Activated T-helper 1 cell treated with anti-CD3 and anti-CD28 coated beads, Interleukin-2, amount 50 U/mL, for 16 hours (primary cell): ENCODE results near the gene SLX4IP.

ENCODE experiments used
- DNase-seq, 2 donors: peaks; one replicate each; pipeline ENCODE4 v3.0.0-alpha.2; 2020; ENCODE audit warnings: low read depth in 1 of 2, low spot score in 1 of 2

SLX4IP gene

GRCh38 chr20:10659651-10660601 lies 224.8 kb downstream of the SLX4IP start:
- DNase-seq, result no peak

DNA sequence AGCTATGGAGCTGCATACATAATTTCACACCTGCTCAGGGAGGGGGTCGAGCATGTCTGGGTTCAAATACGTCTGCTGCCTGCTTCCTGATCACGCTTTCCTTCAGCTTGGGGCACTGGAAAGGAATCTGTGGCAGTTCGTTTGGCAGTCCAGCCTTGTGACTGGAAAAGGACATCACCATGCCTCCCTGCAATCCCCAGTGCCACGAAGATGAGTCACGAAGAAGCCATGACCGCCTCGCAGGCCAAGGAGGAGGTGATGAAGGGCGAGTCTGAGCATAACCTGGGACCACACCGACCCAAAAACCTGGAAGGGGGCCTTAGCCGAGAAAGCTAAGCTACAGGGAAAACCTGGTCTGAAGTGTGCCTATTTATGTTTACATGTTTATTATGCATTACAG lies 225.6 kb downstream of the SLX4IP start:
- DNase-seq, result no peak

- DNase-seq, result no peak
Measured at GRCh38 chr20:10661261-10661660, 226.2 kb downstream of the SLX4IP start.

- DNase-seq, result no peak
Measured at GRCh38 chr20:10662151-10662550, 227.0 kb downstream of the SLX4IP start.

- DNase-seq, result no peak
Measured at GRCh38 chr20:10662661-10663458, 227.8 kb downstream of the SLX4IP start.

GRCh38 chr20:10663756-10664155 lies 228.7 kb downstream of the SLX4IP start:
- no peak for DNase-seq

DNA sequence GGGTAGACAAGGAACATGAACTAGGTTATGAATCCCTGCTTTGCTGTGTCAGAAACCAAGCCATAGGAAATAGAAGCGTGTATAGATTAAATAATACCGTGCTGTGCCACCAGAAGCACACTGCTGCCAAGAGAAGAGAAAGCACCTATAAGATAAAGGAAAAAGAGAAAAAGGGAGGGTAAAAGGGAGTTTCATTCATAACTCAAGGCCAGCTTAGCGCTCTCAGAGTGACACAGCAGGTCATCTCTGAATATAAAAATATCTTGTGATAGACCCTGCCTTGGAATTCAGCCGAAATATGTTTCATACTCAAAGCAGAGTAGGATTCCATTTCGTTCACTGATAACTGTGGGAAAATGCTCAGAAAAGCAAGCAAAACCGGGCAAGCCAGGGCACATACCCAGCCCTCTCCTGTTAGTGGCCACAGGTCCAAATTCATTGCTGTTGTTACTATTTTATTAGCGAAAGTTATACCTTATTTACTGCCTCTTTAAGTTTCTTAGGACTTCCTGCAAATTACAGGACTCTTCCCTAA lies 230.0 kb downstream of the SLX4IP start:
- DNase-seq, result no peak

- DNase-seq, result no peak
Measured at GRCh38 chr20:10665791-10666190, 230.7 kb downstream of the SLX4IP start.

GRCh38 chr20:10666221-10667076 lies 231.3 kb downstream of the SLX4IP start:
- DNase-seq, result no peak

- no peak for DNase-seq
Measured at GRCh38 chr20:10667077-10667401, 231.9 kb downstream of the SLX4IP start.

- DNase-seq, result no peak
Measured at GRCh38 chr20:10667560-10668167, 232.6 kb downstream of the SLX4IP start.

DNA sequence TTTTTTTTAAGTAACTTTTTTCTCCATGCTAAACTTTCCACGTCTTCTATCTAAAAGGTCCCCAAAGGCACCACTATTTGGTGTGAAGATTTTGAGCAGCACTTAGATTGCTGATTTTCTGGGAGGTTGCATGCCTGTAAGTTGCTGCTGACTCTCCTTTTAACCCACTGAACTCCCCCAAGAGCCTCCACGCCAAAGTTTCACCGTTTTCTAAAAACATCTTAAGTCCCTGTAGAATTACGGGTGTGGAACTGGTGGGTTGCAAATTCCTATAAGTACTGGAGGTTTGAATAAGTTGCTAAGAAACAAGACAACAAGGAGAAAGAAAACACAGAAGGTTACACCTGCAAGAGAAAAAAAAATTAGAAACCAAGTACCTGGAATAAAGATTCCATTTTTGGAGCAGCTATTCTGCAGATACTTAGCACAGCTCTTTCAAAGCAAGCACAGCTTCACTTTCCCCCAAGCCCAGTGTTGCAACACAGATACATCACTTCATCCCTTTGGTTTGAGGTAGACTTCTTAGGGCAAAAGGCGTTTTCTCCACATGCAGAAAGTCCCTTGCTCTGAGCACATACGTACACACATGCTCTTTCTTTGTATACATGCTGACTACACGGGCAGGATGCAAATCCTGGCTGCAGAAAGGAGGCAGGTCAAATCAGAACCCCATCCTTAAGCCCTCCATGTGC lies 233.7 kb downstream of the SLX4IP start:
- no peak for DNase-seq

GRCh38 chr20:10669843-10670446 lies 234.8 kb downstream of the SLX4IP start:
- DNase-seq, result no peak

- DNase-seq, result no peak
Measured at GRCh38 chr20:10670501-10671220, 235.6 kb downstream of the SLX4IP start.

- DNase-seq, result no peak
Measured at GRCh38 chr20:10671221-10671918, 236.3 kb downstream of the SLX4IP start.

DNA sequence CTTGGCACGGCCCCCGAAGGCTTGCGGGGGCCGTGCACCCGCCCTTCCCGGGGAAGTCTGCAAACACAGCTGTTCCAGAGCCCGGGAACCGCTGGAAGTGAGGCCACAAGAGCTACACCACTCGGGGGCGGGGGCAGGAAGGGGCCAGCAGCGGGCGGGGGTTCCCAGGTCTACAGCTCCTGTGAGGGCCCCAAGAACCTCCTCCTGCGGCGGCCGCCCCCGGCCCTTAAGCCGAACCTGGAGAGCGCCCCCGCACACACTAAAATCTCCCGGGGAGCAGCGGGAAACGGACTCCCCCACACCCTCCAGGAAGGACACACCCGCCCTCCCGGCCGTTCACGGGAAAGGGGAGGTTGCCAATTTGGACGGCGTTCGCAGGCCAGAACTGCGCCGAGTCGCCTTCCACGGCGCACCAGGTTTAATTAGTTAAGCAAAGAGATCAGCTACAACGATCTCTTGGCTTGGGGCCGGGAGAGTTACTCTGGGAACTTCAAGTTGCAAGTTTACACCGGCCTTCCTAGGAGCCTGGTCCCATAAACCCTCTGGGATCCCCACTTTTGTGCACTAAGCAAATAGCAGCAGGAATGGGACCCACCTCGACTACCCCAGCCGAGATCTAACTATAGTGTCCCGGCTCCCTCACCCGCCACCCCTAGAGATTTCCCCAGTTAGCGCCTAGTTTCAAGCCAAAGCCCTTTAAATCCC lies 237.0 kb downstream of the SLX4IP start:
- DNase-seq, result no peak

- DNase-seq, result no peak
Measured at GRCh38 chr20:10672624-10673127, 237.6 kb downstream of the SLX4IP start.
